Measurements from ENCODE around the gene PNMA6E.
"Not testable (repeated sequence)": the region's sequence is repeated elsewhere in the genome, so short reads cannot be mapped to it uniquely, and the experiment has no call there.

The PNMA6E gene

DNA sequence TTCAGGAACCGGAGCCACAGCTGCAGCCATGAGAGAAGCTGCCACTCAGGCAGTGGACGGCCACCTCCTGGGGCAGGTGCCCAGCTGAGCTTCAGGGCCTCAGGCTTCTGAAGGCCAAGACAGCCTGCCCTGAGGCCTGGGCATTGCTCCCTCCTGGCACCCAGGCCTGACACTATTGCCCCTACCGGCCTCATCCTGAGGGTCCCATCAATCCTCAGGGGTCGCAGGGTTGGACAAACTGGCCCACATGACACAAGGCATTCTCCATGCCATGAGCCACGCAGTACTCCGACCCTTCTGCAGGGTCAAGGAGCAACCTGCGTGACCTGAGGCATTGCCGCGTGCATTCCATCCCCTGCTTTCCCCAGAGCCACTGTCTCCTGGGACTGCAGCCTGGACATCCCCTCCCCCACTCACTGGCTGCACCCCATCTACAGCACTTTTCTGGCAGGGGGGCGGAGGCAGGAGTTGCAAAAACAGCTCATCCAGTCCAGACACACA lies 7.1 kb upstream of the PNMA6E start:
- DNase-seq (ENCODE audit: low spot score) = no peak

- DNase-seq (ENCODE audit: low spot score) = no peak
Observed at GRCh38 chrX:153407736-153408135, 6.6 kb upstream of the PNMA6E start.

GRCh38 chrX:153406903-153407302 lies 5.8 kb upstream of the PNMA6E start:
- DNase-seq (ENCODE audit: low spot score) = no peak

DNA sequence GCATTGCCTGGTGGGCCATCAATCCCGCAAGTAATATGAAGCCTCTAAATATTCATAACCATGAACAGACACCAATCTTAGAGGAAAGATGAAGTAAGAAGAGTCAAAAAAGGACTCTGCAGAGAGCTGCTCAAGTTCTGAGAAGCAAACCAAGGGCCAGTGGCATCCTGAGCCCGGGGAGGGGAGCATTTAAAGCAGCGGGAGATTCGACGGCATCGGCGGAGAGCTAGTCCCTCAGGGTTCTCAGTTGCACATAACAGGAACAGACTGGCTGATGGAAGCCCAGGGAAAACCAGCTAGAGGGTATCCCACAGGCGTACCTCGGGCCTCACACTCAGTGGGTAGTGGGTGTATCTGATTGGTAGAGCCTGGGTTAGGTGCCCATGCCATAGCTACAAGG lies 4.9 kb upstream of the PNMA6E start:
- DNase-seq (ENCODE audit: low spot score) = no peak

DNA sequence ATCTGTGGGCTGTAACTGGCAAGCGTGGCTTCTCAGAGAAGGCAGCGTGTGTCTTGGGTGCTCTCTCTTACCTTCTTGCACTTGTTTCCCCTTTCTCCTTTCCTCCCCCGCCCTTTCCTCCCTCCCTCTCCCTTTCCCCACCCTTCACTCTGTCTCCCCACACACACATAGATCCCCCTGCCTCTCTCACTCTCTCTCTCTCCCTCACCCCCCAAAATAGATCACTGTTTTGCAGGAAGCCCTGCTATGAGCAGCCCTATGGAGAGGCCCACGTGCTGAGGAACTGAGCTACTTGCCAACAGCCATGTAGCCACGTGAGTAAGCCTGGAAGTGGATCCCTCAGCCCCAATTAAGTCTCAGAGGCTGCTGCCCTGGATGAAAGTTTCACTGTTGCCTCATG lies 4.3 kb upstream of the PNMA6E start:
- no peak for DNase-seq (ENCODE audit: low spot score)

DNA sequence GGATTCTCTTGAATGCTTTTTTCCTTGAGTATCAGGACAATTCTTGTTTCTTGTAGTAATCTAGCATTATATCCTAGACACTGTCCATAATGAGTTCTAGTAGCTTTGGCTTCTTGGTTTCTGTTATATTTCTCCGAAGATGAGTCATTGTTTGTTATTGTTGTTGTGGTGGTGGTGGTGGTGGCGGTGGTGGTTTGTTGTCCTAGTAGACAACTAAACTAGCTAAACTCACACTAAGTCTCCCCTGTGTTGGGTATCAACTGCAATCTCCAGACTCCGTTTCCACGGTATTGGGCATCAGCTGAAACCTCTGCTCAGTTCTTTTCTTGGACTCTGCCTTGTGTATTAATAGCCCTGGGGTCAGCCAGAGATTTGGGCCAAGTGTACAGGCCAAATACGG lies 3.2 kb upstream of the PNMA6E start:
- DNase-seq (ENCODE audit: low spot score) = not testable (repeated sequence)

DNA sequence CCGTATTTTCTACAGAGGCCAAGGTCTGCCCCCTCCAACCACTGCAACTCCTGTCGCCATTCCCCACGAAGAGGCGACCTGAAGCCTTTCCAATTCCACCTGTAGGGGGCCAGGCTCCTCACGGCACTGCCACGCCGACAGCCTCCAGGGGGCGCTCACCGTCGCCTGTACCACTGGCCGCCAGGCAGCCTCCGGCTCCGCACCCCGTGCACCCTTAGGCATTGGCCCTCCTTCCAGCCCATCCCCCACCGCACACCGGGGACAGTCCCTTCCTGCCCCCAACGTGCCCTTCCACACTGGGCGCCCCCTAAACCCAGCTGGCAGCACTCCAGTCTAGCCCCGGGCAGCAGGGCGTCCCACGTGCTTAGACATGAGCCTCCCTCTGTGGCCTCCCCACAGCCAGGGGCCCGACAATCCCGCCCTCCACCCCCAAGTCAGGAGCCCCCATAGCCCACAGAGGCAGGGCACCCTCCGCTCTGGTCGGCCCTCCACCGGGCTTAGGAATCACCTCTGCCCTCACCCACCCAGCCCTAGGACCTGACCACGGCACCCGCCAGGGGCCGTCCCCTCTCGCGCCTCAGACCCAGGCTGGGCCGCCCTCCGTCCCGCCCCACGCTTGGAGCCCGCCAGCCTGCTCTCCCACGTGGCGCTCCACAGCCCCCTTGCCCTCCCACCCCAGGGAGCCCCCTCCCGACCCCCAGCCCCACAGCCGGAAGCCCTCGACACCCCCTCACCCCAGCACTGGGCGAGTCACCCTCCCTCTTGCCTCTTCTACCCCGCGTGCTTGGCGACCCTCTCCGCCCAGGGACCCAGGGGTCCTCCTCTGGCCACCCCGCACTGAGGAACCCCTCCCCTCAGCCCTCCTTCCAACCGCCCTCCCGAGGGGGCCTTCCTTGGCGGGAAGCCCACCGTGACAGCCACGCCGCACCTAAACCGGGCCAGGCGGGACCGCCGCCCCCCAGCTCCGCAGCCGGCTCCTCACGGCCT lies 711 bp downstream of the PNMA6E start:
- DNase-seq (ENCODE audit: low spot score) = no peak

- DNase-seq (ENCODE audit: low spot score) = no peak
Observed at GRCh38 chrX:153398275-153398960, 2.7 kb downstream of the PNMA6E start.

GRCh38 chrX:153397256-153397960 lies 3.7 kb downstream of the PNMA6E start:
- no peak for DNase-seq (ENCODE audit: low spot score)

DNA sequence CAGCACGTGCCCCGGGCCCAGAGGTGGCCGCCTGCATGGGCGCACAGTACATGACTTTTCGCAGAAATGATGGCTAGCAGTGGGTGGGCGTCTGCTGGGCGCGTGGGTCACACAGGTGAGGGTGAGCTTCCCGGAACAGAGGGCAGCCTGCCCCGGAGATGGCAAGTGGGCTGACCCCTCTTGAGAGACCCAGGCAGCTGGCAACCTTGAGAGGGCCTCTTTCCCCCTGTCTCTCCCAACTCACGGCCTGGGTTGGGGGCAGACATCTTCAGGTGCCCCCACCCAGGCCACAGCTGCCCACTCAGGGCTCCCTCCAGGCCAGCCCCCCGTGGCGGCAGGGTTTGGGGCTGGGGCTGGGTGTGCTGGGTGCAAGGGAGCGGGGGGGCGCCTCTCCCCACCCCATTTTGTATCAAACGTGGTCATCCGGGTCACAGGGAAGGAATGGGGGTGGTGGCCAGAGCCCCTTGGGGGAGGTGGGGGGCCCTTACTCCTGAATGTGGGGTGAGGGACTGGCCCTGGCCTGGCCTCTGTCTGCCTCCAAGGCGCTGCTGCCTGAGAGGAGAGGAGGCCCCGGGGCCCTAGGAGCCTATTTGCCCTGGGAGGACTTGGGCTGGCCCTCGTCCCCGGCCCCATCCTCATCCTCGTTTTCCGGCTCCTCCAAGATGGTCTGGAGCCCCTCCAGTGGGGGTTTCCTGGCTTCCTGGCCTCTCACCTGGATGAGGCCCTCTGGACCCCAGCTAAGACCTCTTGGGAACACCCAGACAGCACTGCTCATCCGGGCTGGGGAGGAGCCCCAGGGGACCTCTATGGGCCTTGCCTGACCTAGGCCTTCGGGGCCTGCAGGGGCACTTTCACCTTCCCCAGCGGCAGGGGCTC lies 4.6 kb downstream of the PNMA6E start:
- DNase-seq (ENCODE audit: low spot score) = no peak

GRCh38 chrX:153395613-153396319 lies 5.4 kb downstream of the PNMA6E start:
- DNase-seq (ENCODE audit: low spot score) = no peak

DNA sequence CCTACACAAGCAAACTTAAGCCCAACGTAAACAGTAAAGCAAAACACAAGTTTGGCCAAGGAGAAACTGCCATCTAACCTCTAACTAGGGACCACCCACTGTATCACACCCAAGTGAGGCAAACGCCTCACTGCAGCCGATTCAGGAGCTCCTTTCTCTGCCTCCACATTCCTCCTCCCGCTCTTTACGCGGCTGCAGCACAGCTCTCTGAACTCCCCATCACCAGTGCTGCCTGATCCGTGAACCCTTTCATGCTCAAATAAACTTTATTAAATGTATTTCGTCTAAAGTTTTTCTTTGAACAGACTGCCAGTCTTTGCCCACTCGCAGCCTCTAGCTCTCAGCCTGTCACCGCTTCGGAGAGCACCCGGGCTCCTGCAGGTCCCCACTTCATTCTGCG lies 6.5 kb downstream of the PNMA6E start:
- no peak for DNase-seq (ENCODE audit: low spot score)

DNA sequence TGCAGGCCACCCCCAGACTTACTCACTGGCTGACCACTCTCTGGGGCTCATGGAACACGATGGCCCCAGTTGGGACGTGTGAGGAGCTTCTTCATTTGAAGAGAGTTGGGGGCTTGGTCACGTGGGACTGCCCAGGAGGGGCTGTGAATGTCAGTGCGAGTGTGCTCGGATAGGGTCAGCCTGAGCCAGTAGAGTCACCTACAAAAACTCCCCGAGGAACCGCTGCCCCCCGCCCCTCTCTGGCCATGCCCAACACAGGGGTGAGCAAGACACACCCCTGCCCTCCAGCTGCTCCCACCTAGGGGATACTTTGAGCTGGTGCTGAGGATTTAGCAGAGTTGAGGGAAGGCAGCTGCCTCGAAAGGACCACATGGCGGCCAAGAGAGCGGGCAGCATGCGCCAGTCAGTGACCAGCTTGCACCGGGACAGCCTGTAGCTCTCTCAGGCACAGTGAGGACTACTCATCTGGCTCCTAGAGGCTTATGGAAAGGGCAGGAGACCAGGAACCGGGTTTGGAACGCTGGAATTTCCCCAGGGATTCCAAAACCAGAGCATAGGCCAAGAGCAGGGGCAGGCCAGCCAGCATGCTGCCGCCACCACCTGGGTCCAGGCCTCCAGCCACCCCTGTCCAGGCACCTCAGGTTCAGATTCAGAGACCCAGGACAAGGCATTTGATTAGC lies 8.4 kb downstream of the PNMA6E start:
- no peak for DNase-seq (ENCODE audit: low spot score)

DNA sequence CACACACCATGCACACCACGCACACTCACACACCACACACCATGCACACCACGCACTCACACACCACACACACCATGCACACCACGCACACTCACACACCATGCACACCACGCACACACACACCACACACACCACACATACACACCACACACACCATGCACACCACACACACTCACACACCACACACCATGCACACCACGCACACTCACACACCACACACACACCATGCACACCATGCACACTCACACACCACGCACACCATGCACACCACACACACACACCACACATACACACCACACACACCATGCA lies 11.7 kb downstream of the PNMA6E start:
- not testable (repeated sequence) for DNase-seq (ENCODE audit: low spot score)

DNA sequence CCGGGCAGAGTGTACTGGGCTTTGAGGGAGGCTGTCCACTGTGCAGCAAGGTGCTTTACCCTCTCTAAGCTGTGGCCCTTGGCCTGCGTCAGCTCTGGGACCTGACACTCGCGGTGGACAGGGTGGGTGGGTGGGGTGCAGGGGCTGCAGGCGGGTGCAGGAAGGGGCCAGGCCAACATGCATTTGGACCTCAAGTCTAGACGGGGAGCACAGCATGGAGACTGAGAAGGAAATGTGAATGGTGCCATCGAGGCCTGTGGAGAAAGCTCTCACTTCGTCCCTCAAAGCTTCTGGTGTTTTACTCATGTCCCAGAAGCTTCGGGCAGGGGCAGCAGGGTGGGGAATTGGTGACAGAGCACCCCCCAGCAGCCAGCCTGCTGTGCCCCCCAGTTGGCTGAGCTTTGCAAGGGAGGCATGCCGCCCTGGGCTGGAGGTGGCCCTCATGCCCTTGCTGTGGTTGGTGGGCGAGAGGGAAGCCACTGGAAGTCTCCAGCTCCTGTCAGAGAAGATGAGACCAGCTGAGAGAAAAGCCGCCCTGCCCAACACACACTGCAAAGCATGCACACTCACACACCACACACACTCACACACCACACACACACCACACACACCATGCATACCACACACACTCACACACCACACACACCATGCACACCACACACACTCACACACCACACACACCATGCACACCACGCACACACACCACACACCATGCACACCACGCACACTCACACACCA lies 12.3 kb downstream of the PNMA6E start:
- no peak for DNase-seq (ENCODE audit: low spot score)

DNA sequence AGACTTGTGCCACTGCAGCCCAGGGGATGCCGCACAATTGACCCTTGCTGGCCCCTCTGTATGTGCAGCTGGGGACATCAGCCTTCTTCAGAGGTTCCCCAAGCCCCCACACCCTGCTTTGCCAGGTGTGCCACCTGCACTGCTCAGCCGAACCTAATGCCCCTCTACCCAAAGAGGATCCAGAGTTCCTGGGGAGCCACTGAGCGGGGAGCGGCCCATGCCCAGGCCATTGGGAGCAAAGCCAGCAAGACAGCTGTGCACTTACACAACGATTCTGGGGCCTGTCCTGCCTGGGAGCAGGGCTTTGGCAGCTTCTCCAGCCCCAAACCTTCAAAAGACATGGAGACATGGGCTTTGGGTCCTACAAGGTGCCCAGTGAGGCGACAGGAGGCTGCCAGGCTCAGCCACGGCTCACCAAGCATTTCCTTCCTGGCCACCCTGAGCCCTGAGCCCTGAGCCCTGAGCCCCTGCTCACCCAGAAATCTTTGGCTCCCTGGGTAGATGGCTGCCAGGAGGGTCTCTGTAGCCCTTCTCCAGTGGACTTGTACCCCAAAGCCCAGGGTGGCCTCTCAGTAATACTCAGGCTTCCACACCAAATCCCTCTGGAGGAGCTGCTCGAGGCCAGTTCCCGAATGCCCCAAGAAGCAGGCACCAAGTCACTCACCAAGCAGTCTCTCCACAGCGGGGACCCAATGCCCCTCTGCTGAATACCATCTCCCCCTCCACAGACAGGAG lies 13.0 kb downstream of the PNMA6E start:
- no peak for DNase-seq (ENCODE audit: low spot score)

DNA sequence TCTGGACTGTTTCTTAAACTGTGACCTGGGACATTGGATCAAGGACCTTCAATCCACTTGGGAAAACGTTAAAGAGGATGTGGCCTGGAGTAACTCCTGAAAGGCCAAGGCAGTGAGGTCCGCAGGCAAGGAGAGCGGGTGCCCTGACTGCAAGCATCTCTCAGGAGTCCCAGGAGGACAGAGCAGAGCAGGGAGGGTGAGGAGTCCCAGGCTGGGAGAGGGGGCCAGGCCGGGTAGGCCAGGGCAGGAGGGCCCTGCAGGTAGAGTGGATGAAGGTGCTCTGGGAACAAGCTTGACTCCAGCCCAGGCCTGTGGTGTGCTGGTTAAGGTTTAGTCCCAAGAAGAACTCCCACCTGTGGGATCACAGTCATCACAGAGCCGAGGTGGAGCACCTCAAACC lies 13.8 kb downstream of the PNMA6E start:
- DNase-seq (ENCODE audit: low spot score) = no peak

DNA sequence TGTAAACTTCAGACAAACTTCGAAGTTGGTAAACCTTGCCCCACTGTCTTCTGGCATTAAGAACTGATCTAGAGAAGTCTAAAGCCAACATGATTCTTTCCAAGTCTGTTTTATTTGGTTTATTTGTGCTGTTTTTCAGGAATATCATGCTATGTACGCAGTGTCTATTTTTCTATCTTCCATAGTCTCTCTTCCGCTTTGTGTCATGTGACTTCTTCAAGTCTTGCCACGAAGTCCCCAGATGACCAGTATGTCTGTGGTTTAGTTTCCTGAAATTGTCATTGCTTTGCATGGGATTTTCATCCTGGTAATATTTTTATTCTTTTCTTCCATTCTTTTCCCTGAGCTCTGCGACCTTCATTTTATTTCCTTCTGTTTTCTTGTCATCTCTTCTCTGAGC lies 15.1 kb downstream of the PNMA6E start:
- no peak for DNase-seq (ENCODE audit: low spot score)

DNA sequence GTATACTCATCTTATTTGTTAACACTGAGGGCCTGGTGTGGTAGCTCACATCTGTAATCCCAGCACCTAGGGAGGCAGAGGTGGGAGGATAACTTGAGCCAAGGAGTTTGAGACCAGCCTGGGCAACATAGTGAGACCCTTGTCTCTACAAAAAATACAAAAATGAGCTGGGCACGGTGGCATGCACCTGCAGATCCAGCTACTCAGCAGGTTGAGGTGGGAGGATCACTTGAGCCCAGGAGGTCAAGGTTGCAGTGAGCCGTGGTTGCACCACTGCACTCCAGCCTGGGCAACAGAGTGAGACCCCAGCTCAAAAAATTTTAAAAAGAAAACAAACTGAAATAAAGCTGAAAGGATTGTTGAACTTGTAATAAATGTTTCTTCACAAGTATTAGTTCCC lies 16.2 kb downstream of the PNMA6E start:
- not testable (repeated sequence) for DNase-seq (ENCODE audit: low spot score)
